ENCODE measurements around the gene LMOD3. TPM values are rescaled to one million over a fixed set of nuclear protein-coding genes. Genes with fewer than 3 reads are reported as not detected.

LMOD3 gene
- total and polyA plus RNA-seq, 9 of the 15 experiments (the other 6 are each of a cell fraction or from before 2014, with no cell fraction given) = 0.03 TPM; not detected in 8

DNA sequence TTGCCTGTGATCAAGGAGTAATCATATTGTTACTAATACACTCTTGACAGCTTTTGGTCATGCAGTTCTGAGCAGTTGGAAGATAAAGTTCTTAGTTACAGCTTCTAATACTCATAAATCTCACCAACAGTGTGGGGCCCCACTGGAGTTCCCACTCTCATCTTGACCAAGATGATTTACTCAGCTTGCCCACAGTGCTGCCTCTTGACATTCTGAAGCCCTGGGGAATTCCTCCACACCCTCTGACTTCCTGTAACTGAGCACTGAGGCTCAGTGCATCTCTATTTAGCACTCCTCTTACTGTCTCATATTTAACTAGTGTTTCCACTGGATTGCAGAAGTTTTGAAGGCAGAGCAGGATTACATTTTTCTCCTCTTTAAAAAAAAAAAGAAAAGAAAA, 39.6 kb downstream of the LMOD3 start (continued):
- TF ChIP-seq TOE1 (IDR thresholded peaks at IDR 0.05; ENCODE audit: borderline replicate concordance) (no peak), TOE1 (CRISPR knock-in tag; IDR thresholded peaks at IDR 0.05; ENCODE audit: borderline replicate concordance, low read depth) (no peak), ZNF174 (CRISPR knock-in tag; IDR thresholded peaks at IDR 0.05) (no peak), ZFP91 (CRISPR knock-in tag; IDR thresholded peaks at IDR 0.05) (no peak), EGR1 (conservative IDR thresholded peaks at IDR 0.05) (no peak), MEIS2 (IDR thresholded peaks at IDR 0.05; ENCODE audit: partially characterized antibody) (peak; percentile 54), HMG20B (CRISPR knock-in tag; IDR thresholded peaks at IDR 0.05) (no peak), FOXO4 (CRISPR knock-in tag; IDR thresholded peaks at IDR 0.05) (no peak)
- TF ChIP-seq, protein P1, sequence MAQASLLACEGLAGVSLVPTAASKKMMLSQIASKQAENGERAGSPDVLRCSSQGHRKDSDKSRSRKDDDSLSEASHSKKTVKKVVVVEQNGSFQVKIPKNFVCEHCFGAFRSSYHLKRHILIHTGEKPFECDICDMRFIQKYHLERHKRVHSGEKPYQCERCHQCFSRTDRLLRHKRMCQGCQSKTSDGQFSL (CRISPR knock-in tag; IDR thresholded peaks at IDR 0.05) = no peak
- TF ChIP-seq, protein P1 (tag; IDR thresholded peaks at IDR 0.05) = no peak

All from K562 (cell line).